Adrenal gland (tissue), 5 donors: ENCODE results near the gene ZNF319.

Experiments used
- POLR2A ChIP-seq, 2 donors: fragments of 450-650 bp; IDR thresholded peaks; one replicate each; pipeline ENCODE4 v1.6.1; 2017; ENCODE audit warnings: antibody characterized with exemption in 2 of 2, mild to moderate bottlenecking in 2 of 2, moderate library complexity in 1 of 2
- TF ChIP-seq, protein P1 (sequence below), 6 experiments: fragments of 450-650 bp in 4 of 6; fragments of 200-600 bp in 2 of 6; sonication (generic) in 1 of 6; IDR thresholded peaks; 1 replicate in 5 of 6; 2 replicates in 1 of 6; pipeline versions ENCODE4 v1.5.1 to v1.8.0; 2016 to 2021; ENCODE audit warnings: antibody characterized with exemption in 6 of 6, mild to moderate bottlenecking in 2 of 6, moderate library complexity in 1 of 6
- donor health status: DM: no; HTN: no; CAD: no.

DNA sequence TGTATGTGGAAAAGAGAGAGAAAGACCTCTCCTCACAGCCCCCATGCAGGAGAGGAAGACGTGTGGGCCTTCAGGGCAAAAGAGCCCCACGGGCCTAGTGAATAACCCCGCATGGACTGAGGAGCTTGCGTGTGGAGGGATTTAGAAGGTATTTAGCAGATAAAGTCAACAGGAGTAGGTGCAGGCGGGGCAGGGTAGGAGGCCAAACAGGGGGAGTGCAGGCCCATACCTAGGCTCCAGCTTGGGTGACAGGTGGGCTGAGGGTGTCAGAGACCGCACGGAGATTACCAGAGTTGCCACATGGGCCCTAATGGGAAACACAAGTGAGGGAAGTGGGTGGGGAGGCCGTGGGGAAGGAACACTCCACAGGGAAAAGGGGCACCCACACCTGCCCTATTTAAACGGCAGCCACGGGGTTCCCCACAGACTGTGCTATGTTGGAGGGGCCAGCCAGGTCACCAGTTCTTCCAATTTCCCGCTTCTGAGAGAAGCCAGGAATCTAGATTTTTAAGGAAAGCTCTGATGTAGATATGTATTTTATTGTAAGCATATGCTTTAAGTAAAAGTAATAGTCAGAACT lies 21.4 kb downstream of the ZNF319 start:
- TF ChIP-seq POLR2A (IDR thresholded peaks at IDR 0.05) = no peak
- TF ChIP-seq, protein P1, sequence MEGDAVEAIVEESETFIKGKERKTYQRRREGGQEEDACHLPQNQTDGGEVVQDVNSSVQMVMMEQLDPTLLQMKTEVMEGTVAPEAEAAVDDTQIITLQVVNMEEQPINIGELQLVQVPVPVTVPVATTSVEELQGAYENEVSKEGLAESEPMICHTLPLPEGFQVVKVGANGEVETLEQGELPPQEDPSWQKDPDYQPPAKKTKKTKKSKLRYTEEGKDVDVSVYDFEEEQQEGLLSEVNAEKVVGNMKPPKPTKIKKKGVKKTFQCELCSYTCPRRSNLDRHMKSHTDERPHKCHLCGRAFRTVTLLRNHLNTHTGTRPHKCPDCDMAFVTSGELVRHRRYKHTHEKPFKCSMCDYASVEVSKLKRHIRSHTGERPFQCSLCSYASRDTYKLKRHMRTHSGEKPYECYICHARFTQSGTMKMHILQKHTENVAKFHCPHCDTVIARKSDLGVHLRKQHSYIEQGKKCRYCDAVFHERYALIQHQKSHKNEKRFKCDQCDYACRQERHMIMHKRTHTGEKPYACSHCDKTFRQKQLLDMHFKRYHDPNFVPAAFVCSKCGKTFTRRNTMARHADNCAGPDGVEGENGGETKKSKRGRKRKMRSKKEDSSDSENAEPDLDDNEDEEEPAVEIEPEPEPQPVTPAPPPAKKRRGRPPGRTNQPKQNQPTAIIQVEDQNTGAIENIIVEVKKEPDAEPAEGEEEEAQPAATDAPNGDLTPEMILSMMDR (IDR thresholded peaks at IDR 0.05) = no peak
